ENCODE data around the gene TTC23L.

- TF ChIP-seq POLR2A (IDR thresholded peaks at IDR 0.05) (no peak), CTCF (IDR thresholded peaks at IDR 0.05) (no peak)
These were observed 49.3 kb upstream of the TTC23L start for GRCh38 chr5:34789639-34790038.
